ENCODE measurements around the gene NBPF1. TPM values are rescaled to one million over a fixed set of nuclear protein-coding genes. Genes with fewer than 3 reads are reported as not detected.
"Not testable (repeated sequence)": the region's sequence is repeated elsewhere in the genome, so short reads cannot be mapped to it uniquely, and the experiment has no call there.

Gene NBPF1
- 50.3 and 50.6 TPM in 2 replicates for total RNA-seq

DNA sequence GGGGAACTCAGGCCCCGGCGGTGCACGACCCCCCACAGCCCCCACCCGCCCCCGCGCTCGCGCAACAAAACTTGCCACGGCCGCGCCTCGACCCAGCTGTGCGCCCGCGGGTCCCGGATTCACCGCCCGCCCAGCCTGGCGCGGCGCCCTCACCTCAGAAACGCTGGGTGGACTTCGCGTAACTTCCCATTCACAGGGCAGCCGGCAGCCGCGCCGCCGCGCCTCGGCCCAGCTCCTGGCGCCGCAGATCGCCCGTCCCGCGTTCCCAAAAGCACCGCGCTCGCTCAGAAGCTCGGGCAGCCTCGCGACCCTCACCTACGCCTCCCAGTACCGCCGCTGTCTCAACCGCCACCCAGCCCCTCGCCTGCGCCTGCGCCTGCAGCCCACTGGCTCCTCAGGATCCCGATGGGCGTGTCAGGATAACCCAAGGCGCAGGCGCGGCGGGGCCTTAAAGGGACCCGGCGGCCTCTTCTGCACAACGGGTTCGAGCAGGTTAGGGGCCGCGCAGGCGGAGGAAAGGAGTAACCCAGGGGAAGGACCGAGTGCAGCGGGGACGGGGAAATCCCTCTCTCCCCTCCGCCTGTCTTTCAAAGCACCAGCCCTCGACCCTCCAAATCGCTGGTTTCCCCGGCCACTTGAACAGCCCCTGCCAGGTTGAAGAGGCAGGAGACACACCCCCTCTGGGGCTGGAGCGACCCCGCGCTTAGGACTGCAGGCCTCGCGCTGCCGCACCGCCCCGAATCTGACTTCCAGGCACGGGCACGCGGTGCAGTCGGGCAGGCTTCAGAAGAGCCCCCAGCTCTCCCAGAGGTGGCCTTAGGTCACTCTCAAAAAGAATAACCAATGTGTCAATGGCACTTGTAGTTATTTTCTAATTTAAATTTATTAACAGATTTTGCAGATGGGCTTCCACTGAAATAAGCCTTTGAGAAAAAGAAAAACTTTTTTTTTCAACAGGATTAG lies at the start of gene NBPF1:
Gene NBPF1, minus strand, starts transcription at position 380 of the 963 bp plus-strand sequence.
- TF ChIP-seq, protein P1, sequence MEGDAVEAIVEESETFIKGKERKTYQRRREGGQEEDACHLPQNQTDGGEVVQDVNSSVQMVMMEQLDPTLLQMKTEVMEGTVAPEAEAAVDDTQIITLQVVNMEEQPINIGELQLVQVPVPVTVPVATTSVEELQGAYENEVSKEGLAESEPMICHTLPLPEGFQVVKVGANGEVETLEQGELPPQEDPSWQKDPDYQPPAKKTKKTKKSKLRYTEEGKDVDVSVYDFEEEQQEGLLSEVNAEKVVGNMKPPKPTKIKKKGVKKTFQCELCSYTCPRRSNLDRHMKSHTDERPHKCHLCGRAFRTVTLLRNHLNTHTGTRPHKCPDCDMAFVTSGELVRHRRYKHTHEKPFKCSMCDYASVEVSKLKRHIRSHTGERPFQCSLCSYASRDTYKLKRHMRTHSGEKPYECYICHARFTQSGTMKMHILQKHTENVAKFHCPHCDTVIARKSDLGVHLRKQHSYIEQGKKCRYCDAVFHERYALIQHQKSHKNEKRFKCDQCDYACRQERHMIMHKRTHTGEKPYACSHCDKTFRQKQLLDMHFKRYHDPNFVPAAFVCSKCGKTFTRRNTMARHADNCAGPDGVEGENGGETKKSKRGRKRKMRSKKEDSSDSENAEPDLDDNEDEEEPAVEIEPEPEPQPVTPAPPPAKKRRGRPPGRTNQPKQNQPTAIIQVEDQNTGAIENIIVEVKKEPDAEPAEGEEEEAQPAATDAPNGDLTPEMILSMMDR (IDR thresholded peaks at IDR 0.05; ENCODE audit: insufficient read depth, low read length, poor library complexity, severe bottlenecking): no peak
- H3K4me3 ChIP-seq (ENCODE audit: low read depth, low read length): peak within 1 kb of the TSS; percentile 64
- no peaks in the 10 kb centered on the region for H3K27me3 ChIP-seq (ENCODE audit: control insufficient read depth, insufficient read depth, low read length)
- DNase-seq (ENCODE audit: low read depth): peak; percentile 96
- H3K36me3 ChIP-seq (ENCODE audit: control insufficient read depth, insufficient read depth, low read length): no peaks in the 10 kb centered on the region

DNA sequence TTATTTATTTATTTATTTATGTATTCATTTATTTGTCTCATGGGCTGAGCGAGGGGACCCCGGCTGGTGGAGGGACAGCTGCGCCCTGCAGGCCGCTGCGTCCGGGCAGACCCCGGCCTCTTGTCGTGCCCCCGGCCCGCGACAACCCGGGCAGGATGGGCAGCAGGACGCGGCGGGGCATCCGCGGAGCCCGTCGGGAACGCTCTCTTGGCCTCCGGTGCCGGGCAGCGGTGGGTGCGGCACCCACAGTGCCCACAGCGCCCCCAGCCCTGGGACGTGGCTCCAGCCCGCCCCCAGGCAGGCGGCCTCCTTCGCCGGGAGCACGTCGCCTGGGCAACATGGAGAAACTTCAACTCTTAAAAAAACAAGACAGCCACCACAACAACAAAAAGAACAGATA lies 44.9 kb upstream of the NBPF1 start:
- H3K36me3 ChIP-seq (ENCODE audit: control insufficient read depth, insufficient read depth, low read length); H3K27me3 ChIP-seq (ENCODE audit: control insufficient read depth, insufficient read depth, low read length); H3K4me3 ChIP-seq (ENCODE audit: low read depth, low read length); DNase-seq (ENCODE audit: low read depth): not testable (repeated sequence)

DNA sequence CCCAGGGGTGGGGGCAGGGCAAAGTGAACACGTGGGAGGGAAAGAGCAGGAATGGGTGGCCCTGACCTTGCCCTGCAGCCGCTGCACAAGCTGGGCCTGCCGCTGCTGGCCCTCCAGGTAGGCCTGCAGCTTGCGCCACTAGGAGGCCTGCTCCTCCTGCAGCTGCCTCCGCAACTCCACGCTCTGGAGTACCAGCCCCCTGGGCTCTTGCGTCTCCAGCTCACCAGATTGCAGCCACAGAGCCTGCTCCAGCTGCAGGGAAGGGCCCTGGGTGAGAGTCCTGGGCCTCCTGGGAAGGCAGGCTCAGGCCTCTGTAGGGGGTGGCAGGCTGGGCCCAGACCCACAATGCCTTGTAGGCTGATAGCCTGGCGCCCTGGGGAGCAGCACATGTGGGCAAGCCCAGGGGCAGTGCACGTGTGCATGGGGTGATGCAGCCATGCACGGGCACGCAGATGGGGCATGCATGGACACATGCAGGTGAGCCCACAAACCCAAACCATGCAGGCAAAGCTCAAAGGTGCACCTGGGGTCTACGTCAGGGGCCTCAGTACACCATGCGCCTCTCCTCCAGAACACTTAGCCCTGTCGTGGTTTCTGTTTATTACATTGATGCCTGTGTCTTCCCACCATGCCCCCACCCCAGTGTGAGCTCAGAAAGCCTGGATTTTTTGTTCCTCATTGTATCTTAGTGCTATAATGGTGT lies 43.8 kb upstream of the NBPF1 start:
- not testable (repeated sequence) for H3K27me3 ChIP-seq (ENCODE audit: control insufficient read depth, insufficient read depth, low read length); H3K4me3 ChIP-seq (ENCODE audit: low read depth, low read length); DNase-seq (ENCODE audit: low read depth); H3K36me3 ChIP-seq (ENCODE audit: control insufficient read depth, insufficient read depth, low read length)

DNA sequence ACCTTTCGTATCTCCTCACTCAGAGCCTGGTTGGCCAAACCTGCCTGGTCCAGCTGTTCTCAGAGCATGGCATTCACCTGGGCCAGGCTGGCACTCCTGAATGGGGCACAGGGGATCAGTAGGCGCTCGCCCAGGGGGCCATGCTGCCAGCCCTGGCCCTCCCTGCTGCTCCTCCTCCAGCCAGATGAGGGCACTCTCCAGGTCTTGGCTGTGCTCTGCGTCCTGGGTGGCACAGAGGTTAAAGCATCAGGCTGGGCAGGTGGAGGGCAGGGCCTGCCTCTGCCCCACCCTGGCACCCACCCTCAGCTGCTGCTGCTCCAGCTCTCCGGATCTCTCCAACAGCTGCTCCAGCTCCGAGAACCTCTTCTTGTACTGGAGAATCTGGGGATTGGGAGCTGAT lies 43.2 kb upstream of the NBPF1 start:
- not testable (repeated sequence) for H3K27me3 ChIP-seq (ENCODE audit: control insufficient read depth, insufficient read depth, low read length); H3K36me3 ChIP-seq (ENCODE audit: control insufficient read depth, insufficient read depth, low read length); H3K4me3 ChIP-seq (ENCODE audit: low read depth, low read length); DNase-seq (ENCODE audit: low read depth)

DNA sequence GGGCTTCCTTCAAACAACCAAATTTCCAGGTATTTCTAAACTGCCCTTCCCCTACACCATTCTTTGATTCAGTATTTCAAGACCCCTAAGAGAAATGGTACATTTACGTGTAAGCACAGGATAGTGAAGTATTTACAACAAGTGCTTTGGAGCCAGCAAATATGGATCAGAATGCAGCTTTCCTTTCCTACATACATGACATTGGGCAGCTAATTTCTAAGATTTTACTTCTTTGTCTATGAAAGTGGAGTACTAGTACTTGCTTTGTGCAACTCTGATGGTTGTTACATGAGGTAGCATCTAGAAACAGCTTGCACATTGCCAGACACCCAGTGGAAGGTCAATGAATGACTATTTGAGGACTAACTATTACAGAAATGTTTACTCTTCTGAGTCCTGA lies 38.2 kb upstream of the NBPF1 start:
- DNase-seq (ENCODE audit: low read depth); H3K27me3 ChIP-seq (ENCODE audit: control insufficient read depth, insufficient read depth, low read length); H3K4me3 ChIP-seq (ENCODE audit: low read depth, low read length); H3K36me3 ChIP-seq (ENCODE audit: control insufficient read depth, insufficient read depth, low read length): not testable (repeated sequence)

DNA sequence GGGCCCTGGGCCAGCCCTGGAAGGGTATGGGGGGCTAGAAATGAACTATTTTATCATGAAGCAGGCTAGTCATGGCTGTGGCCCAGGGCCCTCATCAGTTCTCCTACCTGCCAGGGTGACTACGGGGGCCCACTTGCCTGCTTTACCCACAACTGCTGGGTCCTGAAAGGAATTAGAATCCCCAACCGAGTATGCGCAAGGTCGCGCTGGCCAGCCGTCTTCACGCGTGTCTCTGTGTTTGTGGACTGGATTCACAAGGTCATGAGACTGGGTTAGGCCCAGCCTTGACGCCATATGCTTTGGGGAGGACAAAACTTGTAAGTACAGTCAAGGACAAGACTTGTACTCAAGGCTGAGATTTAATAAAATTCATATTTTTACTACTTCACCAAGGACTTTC lies 36.6 kb upstream of the NBPF1 start:
- not testable (repeated sequence) for DNase-seq (ENCODE audit: low read depth); H3K4me3 ChIP-seq (ENCODE audit: low read depth, low read length); H3K27me3 ChIP-seq (ENCODE audit: control insufficient read depth, insufficient read depth, low read length); H3K36me3 ChIP-seq (ENCODE audit: control insufficient read depth, insufficient read depth, low read length)

DNA sequence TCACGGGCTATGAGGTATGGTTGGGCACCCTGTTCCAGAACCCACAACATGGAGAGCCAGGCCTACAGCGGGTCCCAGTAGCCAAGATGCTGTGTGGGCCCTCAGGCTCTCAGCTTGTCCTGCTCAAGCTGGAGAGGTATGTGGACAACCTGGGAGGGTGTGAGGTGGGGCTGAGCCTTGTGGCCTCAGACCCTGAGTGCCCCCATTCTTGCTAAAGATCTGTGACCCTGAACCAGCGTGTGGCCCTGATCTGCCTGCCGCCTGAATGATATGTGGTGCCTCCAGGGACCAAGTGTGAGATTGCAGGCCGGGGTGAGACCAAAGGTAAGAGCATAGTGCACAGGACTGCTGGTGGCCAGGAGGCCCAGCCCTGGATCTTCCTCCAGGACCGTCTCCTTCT lies 36.0 kb upstream of the NBPF1 start:
- not testable (repeated sequence) for H3K27me3 ChIP-seq (ENCODE audit: control insufficient read depth, insufficient read depth, low read length); H3K4me3 ChIP-seq (ENCODE audit: low read depth, low read length); DNase-seq (ENCODE audit: low read depth); H3K36me3 ChIP-seq (ENCODE audit: control insufficient read depth, insufficient read depth, low read length)

DNA sequence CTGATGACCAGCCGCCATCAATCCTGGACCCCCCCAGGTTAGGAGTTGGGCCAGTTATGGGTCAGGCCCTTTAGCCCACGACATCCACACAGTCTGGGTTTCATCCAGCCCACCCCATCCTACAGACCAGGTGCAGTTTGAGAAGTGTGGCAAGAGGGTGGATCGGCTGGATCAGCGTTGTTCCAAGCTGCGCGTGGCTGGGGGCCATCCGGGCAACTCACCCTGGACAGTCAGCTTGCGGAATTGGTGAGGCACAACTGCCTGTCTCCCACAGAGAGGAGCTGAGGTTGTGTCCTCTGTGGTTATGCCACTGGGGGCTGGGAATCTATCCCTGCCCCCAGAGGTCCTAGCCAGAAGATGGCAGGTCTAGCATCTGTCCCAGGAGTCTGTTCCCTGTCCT lies 35.4 kb upstream of the NBPF1 start:
- not testable (repeated sequence) for H3K27me3 ChIP-seq (ENCODE audit: control insufficient read depth, insufficient read depth, low read length); H3K36me3 ChIP-seq (ENCODE audit: control insufficient read depth, insufficient read depth, low read length); H3K4me3 ChIP-seq (ENCODE audit: low read depth, low read length); DNase-seq (ENCODE audit: low read depth)

DNA sequence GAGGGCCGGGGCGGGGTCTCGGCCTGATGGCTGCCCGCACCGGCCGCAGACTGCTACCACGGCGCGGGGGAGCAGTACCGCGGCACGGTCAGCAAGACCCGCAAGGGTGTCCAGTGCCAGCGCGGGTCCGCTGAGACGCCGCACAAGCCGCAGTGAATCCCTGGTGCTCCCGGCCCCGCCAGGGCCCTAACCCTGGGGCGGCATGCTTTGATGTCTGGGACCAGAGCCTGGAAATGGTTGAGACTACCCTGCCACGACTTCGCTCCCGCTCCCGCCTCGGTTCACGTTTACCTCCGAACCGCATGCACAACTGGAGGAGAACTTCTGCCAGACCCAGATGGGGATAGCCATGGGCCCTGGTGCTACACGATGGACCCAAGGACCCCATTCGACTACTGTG lies 34.9 kb upstream of the NBPF1 start:
- not testable (repeated sequence) for H3K4me3 ChIP-seq (ENCODE audit: low read depth, low read length); H3K27me3 ChIP-seq (ENCODE audit: control insufficient read depth, insufficient read depth, low read length); DNase-seq (ENCODE audit: low read depth); H3K36me3 ChIP-seq (ENCODE audit: control insufficient read depth, insufficient read depth, low read length)

DNA sequence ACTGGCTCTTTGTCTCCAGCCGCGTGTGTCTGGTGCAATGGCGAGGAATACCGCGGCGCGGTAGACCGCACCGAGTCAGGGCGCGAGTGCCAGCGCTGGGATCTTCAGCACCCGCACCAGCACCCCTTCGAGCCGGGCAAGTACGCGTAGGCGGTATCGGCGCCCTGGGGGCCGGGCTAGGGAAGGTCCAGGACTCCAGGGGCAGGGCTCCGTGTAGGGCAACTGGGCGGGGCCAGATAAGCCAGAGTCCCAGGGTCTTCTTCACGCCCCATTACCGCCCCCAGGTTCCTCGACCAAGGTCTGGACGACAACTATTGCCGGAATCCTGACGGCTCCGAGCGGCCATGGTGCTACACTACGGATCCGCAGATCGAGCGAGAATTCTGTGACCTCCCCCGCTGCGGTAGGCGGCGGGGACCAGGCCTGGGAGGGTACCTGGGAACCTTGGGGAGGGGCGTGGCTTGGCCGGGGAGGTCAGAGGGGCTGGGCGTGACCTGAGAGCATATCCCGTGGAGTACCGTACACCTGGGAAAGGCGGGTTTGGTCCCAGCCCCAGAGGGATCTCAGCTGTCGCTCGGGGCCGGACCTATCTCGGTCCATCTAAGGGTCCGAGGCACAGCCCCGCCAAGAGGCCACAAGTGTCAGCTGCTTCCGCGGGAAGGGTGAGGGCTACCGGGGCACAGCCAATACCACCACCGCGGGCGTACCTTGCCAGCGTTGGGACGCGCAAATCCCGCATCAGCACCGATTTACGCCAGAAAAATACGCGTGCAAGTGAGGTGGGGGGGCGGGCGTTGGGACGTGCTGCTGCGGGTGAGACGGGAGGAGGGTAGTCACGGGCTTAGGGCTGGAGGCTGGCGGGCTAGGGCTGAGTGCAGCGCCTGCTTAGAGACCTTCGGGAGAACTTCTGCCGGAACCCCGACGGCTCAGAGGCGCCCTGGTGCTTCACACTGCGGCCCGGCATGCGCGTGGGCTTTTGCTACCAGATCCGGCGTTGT lies 34.1 kb upstream of the NBPF1 start:
- H3K27me3 ChIP-seq (ENCODE audit: control insufficient read depth, insufficient read depth, low read length); H3K4me3 ChIP-seq (ENCODE audit: low read depth, low read length); H3K36me3 ChIP-seq (ENCODE audit: control insufficient read depth, insufficient read depth, low read length); DNase-seq (ENCODE audit: low read depth): not testable (repeated sequence)

DNA sequence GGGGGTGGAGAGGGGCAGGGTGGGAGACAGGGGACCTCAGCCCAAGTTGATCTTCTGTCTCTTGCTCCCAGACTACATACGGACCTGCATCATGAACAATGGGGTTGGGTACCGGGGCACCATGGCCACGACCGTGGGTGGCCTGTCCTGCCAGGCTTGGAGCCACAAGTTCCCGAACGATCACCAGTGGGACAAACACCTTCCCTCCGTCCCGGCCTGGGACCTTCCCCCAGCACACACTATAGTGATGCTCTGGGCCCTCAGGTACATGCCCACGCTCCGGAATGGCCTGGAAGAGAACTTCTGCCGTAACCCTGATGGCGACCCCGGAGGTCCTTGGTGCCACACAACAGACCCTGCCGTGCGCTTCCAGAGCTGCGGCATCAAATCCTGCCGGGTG lies 33.4 kb upstream of the NBPF1 start:
- H3K27me3 ChIP-seq (ENCODE audit: control insufficient read depth, insufficient read depth, low read length); H3K4me3 ChIP-seq (ENCODE audit: low read depth, low read length); DNase-seq (ENCODE audit: low read depth); H3K36me3 ChIP-seq (ENCODE audit: control insufficient read depth, insufficient read depth, low read length): not testable (repeated sequence)

DNA sequence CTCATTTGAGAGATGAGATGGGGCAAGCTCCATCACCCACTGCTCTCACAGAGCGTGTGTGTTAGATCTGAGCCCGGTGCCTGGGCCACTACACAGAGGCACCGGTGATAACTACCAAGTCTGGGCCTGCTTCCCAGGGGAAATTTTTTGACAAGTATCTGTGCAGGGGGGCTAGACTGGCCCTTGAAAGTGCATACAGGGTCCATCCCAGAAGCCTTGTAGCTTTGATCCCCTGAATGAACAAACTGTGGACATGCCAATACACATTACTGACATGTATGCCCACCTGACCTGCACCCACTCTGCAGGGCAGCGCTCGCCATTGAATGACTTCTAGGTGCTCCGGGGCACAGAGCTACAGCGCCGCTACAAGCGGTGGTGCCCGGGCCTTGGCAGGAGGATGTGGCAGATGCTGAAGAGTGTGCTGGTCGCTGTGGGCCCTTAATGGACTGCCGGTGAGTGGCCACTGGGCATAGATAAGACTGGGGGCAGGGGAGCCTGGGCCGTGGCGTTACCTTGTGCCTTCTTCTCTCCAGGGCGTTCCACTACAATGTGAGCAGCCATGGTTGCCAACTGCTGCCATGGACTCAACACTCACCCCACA lies 32.8 kb upstream of the NBPF1 start:
- not testable (repeated sequence) for H3K36me3 ChIP-seq (ENCODE audit: control insufficient read depth, insufficient read depth, low read length); DNase-seq (ENCODE audit: low read depth); H3K4me3 ChIP-seq (ENCODE audit: low read depth, low read length); H3K27me3 ChIP-seq (ENCODE audit: control insufficient read depth, insufficient read depth, low read length)
